Measurements from ENCODE around the gene SLC29A4.

SLC29A4 gene

DNA sequence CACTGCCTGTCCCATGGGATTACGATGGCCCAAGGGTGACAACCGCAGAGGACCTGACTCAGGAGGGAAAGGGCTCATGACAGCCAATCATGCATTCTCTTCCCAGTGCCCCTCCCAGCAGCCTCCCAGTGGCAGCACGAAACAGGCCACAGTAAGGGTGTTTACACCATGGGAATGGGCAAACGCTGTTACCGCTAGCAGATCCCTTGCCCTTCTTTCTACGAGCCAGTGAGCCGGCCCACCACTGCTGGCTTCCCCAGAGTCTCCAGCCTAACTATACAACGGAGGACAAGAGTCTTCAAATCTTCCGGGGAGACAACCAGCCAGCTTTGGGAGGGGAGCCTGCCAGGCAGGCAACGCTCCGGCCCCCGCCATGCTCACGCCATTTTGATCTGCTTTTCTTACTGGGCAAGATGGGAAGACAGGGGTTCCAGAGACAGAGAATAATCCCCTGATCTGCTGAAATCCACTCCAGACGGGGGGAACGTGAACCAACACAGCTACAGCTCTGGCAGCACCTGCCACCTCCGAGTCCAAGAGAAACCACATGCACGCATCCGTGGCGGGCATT is 69.8 kb downstream of the SLC29A4 start:
- DNase-seq (ENCODE audit: low read depth in 2 of 2) = no peak

DNA sequence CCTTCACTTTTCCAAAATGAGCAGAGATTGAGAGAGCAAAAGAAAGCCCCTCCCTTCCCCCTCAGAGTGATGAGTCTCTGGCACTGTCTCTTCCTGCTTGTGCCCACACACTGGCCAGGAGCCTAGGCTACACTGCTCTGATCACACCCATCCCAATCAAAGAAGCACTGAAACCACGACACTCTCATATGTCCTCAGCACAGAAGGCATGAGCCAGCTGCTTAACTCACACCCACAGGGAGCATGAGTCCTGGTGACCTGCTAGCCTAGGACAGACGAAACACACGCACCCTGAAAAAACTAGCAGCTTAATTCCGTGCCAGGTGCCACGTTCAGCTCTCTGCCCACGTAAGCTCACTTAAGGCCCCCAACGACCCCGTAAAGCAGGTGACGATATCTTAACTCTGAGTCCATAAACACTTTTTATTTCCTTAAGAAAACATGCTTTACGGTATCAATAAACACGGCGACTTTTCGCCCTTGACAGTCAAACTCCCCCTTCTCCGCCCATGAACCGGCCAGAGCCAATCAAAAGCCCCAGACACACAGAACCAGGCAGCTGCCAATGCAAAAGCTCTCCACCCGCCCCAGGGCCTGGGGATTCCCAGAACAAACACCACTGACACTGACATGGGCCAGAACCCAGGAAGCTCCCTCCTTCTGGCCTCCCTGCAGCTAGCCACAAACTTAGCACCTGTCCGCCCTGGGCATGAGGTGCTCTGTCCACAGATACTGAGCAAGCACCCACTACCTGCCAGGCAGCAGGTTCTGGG is 71.9 kb downstream of the SLC29A4 start:
- DNase-seq (ENCODE audit: low read depth in 2 of 2) = no peak

Measured in stimulated activated CD8-positive, alpha-beta memory T cell treated with anti-CD3 and anti-CD28 coated beads, Interleukin-2, amount 100 ng/mL, for 48 hours (primary cell).